Measurements from ENCODE around the gene COL4A1.
"Not testable (repeated sequence)": the region's sequence is repeated elsewhere in the genome, so short reads cannot be mapped to it uniquely, and the experiment has no call there.

The COL4A1 gene

GRCh38 chr13:110323172-110323891 lies 16.4 kb upstream of the COL4A1 start:
- no peak for DNase-seq

GRCh38 chr13:110322828-110323171 lies 15.8 kb upstream of the COL4A1 start:
- no peak for DNase-seq

GRCh38 chr13:110322126-110322827 lies 15.3 kb upstream of the COL4A1 start:
- no peak for DNase-seq

GRCh38 chr13:110321573-110321972 lies 14.6 kb upstream of the COL4A1 start:
- DNase-seq, result not testable (repeated sequence)

- no peak for DNase-seq
These were observed 13.7 kb upstream of the COL4A1 start for GRCh38 chr13:110320645-110321044.

GRCh38 chr13:110319774-110320509 lies 13.0 kb upstream of the COL4A1 start:
- DNase-seq, result no peak

- DNase-seq, result no peak
These were observed 12.4 kb upstream of the COL4A1 start for GRCh38 chr13:110319397-110319773.

GRCh38 chr13:110318920-110319319 lies 12.0 kb upstream of the COL4A1 start:
- DNase-seq, result no peak

- no peak for DNase-seq
These were observed 10.7 kb upstream of the COL4A1 start for GRCh38 chr13:110317496-110318195.

GRCh38 chr13:110317093-110317492 lies 10.1 kb upstream of the COL4A1 start:
- DNase-seq, result no peak

- no peak for DNase-seq
These were observed 9.2 kb upstream of the COL4A1 start for GRCh38 chr13:110316196-110316595.

GRCh38 chr13:110314516-110315245 lies 7.7 kb upstream of the COL4A1 start:
- no peak for DNase-seq

- not testable (repeated sequence) for DNase-seq
These were observed 6.8 kb upstream of the COL4A1 start for GRCh38 chr13:110313733-110314132.

GRCh38 chr13:110313261-110313660 lies 6.3 kb upstream of the COL4A1 start:
- not testable (repeated sequence) for DNase-seq

- DNase-seq, result no peak
These were observed 5.5 kb upstream of the COL4A1 start for GRCh38 chr13:110312339-110313031.

GRCh38 chr13:110311443-110312338 lies 4.7 kb upstream of the COL4A1 start:
- DNase-seq, result no peak

- no peak for DNase-seq
These were observed 3.8 kb upstream of the COL4A1 start for GRCh38 chr13:110310541-110311442.

GRCh38 chr13:110309661-110310524 lies 2.9 kb upstream of the COL4A1 start:
- no peak for DNase-seq
